ENCODE measurements around the gene DHRS7B.
A peak's percentile ranks its signal among the peaks of the same experiment; 100 is the strongest.

The DHRS7B gene

GRCh38 chr17:21193031-21193430 lies 66.3 kb downstream of the DHRS7B start:
- DNase-seq (ENCODE audit: low read depth): no peak
- no peak for TF ChIP-seq CTCF (conservative IDR thresholded peaks at IDR 0.05; ENCODE audit: low read depth, low read length)
- H3K4me3 ChIP-seq (ENCODE audit: low read depth, low read length): no peak overlapping the region

GRCh38 chr17:21194226-21194625 lies 67.5 kb downstream of the DHRS7B start:
- no peak for TF ChIP-seq CTCF (conservative IDR thresholded peaks at IDR 0.05; ENCODE audit: low read depth, low read length)
- H3K4me3 ChIP-seq (ENCODE audit: low read depth, low read length): no peak overlapping the region
- DNase-seq (ENCODE audit: low read depth): peak; percentile 23

GRCh38 chr17:21194703-21195102 lies 67.9 kb downstream of the DHRS7B start:
- H3K4me3 ChIP-seq (ENCODE audit: low read depth, low read length): no peak overlapping the region
- no peak for TF ChIP-seq CTCF (conservative IDR thresholded peaks at IDR 0.05; ENCODE audit: low read depth, low read length)
- DNase-seq (ENCODE audit: low read depth): peak; percentile 66

GRCh38 chr17:21196126-21196525 lies 69.4 kb downstream of the DHRS7B start:
- TF ChIP-seq CTCF (conservative IDR thresholded peaks at IDR 0.05; ENCODE audit: low read depth, low read length): no peak
- no peak for DNase-seq (ENCODE audit: low read depth)
- H3K4me3 ChIP-seq (ENCODE audit: low read depth, low read length): no peak overlapping the region

- H3K4me3 ChIP-seq (ENCODE audit: low read depth, low read length): no peak overlapping the region
- no peak for DNase-seq (ENCODE audit: low read depth)
- TF ChIP-seq CTCF (conservative IDR thresholded peaks at IDR 0.05; ENCODE audit: low read depth, low read length): no peak
Measured at GRCh38 chr17:21198411-21198810, 71.6 kb downstream of the DHRS7B start.

GRCh38 chr17:21199311-21199710 lies 72.5 kb downstream of the DHRS7B start:
- TF ChIP-seq CTCF (conservative IDR thresholded peaks at IDR 0.05; ENCODE audit: low read depth, low read length): no peak
- peak; percentile 67 for DNase-seq (ENCODE audit: low read depth)
- no peak overlapping the region for H3K4me3 ChIP-seq (ENCODE audit: low read depth, low read length)

GRCh38 chr17:21199856-21200255 lies 73.1 kb downstream of the DHRS7B start:
- DNase-seq (ENCODE audit: low read depth): no peak
- no peak for TF ChIP-seq CTCF (conservative IDR thresholded peaks at IDR 0.05; ENCODE audit: low read depth, low read length)

More at GRCh38 chr17:21199856-21200255, 73.1 kb downstream of the DHRS7B start:
- no peak overlapping the region for H3K4me3 ChIP-seq (ENCODE audit: low read depth, low read length)
